GM21737 (cell line): ENCODE data around the gene TSPAN19.

ENCODE experiments used
- ATAC-seq: cut with Tn5 transposase; IDR thresholded peaks from one replicate; pipeline ENCODE4 v1.9.1; 2021; ENCODE audit warnings: mild to moderate bottlenecking, moderate library complexity; ENCODE audit not compliant: unreplicated experiment

Gene TSPAN19

DNA sequence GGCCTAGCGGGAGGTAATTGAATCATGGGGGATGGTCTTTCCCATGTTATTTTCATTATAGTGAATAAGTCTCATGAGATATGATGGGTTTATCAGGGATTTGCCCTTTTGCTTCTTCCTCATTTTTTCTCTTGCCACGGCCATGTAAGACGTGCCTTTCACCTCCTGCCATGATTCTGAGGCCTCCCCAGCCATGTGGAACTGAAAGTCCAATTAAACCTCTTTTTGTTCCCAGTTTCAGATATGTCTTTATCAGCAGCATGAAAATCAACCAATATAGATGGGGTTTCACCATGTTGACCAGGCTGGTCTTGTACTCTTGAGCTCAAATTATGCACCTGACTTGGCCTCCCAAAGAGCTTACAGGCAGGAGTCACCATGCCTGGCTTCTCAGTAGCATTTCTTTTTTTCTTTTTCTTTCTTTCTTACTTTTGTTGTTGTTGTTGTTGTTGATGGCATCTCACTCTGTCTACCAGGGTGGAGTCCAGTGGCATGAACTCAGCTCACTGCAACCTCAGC, 33.2 kb downstream of the TSPAN19 start:
- ATAC-seq = no peak

GRCh38 chr12:85000729-85001128, 35.3 kb downstream of the TSPAN19 start:
- no peak for ATAC-seq

GRCh38 chr12:84998341-84998740, 37.7 kb downstream of the TSPAN19 start:
- no peak for ATAC-seq

DNA sequence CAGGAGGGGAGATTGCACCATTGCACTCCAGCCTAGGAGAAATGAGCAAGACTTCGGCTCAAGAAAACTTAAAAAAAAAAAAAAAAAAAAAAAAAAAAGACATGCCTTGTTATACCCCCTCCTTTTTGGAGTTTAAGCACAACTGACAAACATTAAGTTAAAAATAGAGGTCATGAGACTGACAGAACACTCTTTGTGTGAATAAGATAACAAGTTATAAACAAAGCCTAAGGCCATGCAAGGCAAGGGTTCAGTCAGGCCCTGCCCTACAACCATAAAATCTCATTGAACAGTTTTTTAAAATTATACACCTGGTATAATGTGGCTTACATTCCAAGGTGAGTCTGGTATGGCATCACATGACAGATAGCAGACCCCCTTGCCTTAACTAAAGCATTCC, 39.3 kb downstream of the TSPAN19 start:
- no peak for ATAC-seq

DNA sequence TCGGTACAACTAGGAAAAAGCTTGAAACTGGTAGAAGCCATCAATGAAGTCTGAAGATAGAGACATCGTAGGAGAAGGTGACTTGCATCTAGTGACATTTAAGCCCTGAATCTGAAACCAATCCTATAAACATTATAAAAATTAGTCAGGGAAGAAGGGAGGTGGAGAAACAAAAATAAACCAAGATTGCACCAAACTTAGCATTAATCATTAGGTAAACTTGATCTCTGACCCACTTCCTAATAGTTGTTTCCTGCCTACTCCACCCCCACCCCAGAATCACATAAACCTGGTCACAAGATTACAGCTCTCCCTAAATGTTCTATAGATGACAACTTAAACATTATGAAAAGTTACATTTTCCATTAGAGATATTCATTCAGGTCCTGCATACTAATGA, 40.4 kb downstream of the TSPAN19 start:
- no peak for ATAC-seq

DNA sequence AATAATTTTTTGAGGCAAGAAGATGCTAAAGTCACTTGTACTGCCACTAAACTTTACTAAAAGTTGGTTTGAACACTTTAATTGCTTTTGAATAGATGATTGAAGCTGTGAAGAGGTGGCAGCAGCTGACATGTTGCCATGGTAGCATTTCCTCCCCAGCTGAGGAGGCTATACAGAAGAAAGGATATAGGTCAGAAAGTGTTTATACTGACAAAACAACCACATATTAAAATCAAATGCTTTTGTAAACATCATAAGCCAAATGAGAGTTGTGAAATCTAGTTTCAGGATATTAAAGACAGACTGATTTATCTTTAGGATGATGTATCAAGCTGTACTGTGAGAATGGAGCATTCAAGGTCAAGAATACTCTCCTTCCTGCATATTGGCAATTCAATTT, 41.7 kb downstream of the TSPAN19 start:
- no peak for ATAC-seq

GRCh38 chr12:84986586-84986985, 49.5 kb downstream of the TSPAN19 start:
- no peak for ATAC-seq

DNA sequence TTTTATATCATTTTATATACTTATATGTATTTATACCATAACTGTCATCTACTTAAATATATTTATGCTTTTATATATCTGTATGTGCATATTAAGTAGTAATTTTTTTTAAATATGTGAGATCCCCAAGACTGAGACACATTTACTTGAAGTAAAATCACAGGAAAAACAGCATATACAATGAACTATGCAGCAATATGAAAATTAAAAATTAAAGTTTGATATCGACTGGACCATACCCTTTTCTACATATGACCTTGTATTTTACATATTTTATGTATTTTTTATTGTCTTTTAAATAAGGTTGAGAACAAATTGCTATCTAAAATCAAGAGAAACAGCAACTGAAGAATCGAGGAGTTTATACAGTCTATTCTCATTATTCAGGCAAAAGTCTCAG, 50.0 kb downstream of the TSPAN19 start:
- no peak for ATAC-seq

DNA sequence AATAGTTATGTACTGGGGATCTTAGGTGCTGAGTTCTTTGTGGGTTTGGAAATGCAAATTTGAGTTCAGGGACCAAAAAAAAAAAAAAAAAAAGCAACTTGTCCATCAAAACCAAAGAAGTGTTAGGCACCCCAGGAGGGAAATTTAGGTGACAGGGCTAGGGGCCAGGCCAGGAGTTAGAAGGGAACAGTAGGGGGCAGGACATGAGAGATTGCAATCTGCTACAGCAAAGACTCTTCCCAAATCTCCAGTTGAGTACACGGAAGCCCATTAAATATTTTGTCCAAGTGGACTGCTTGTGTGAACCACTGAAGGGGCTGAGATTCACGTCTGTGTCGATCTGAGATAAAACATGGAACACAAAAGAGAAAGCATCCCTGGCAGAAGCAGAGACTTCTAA, 52.8 kb downstream of the TSPAN19 start:
- no peak for ATAC-seq

DNA sequence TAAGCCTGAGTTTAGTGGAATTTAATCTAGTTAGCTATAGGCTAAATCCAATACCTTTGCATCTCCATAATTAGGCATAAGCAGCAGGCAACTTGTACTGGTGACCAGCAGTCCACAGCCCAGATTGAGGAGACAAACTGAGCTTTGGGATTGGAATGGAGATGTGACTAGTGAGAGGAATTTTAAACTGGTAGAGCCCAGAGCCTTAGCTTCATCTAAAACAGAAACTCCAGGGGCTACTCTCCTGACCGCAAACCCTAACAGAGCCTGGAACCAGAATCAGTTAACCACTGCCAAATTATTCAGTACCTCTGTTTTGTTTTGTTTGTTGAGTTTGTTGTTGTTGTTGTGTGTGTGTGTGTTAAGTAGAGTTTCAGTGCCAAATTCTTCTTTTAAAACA, 53.2 kb downstream of the TSPAN19 start:
- no peak for ATAC-seq

DNA sequence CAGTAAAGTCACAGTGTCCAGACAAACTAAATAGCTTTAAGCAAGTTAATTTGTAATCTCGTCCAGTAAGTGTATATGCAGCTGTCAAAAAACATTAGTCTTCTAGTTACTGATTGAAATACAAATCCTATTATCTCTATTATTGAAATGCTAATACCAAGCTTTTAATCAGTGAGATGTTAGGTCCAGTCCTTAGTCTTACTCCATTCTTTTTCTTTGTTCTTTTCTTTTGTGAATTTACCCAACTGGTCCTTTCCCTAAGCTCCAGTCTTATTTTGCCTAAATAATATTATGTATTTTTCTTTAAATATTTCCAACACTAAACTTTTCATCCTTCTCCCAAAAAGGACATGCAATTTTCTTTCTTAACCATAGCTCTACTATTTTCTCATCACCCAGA, 57.2 kb downstream of the TSPAN19 start:
- no peak for ATAC-seq

- ATAC-seq = no peak
These were observed 59.9 kb downstream of the TSPAN19 start for GRCh38 chr12:84976133-84976532.

- ATAC-seq = no peak
These were observed 61.8 kb downstream of the TSPAN19 start for GRCh38 chr12:84974155-84974815.

GRCh38 chr12:84973026-84973425, 63.1 kb downstream of the TSPAN19 start:
- no peak for ATAC-seq

DNA sequence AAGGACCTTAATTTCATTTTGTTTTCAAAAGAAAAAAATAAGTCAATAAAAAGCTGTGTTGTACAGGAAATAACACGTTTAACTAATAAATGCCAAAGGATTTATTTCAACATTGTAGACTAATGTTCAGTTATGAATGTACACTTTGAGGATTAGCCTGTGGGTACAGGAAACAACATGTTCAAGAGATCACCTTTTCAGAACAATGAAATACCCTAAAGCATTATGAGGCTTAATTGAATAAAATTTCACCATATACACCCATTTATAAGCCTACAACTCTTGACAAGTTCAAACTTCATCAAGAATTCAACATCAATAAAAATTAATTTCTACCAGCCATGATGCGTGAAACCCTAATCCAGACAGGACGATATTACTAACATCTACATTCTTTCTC, 66.9 kb downstream of the TSPAN19 start:
- no peak for ATAC-seq
